ENCODE data around the gene OVAAL.

- TF ChIP-seq CTCF (IDR thresholded peaks at IDR 0.05), result no peak
- no peak for TF ChIP-seq POLR2A (IDR thresholded peaks at IDR 0.05)
Observed at GRCh38 chr1:180603223-180603849, 44.6 kb downstream of the OVAAL start.

Data from body of pancreas (tissue), 4 donors.